Endothelial cell of umbilical vein (primary cell): ENCODE results near the gene FILIP1L.

Experiments used
- CTCF ChIP-seq, 2 donors: IDR thresholded peaks; 1 replicate in 1 of 2; 2 replicates in 1 of 2; pipeline ENCODE4 v1.5.1; 2011; ENCODE audit warnings: low read length in 2 of 2, mild to moderate bottlenecking in 2 of 2, moderate library complexity in 2 of 2, control low read depth in 1 of 2, inconsistent platforms in 1 of 2, low read depth in 1 of 2; ENCODE audit not compliant: insufficient read depth in 1 of 2; ENCODE audit errors: extremely low read depth in 1 of 2
- EZH2 ChIP-seq: IDR thresholded peaks from 2 replicates; pipeline ENCODE4 v1.6.1; 2012; ENCODE audit warnings: borderline replicate concordance, low read depth, mild to moderate bottlenecking, moderate library complexity, low read length, inconsistent platforms; ENCODE audit not compliant: severe bottlenecking
- MAX ChIP-seq: IDR thresholded peaks from 2 replicates; pipeline ENCODE4 v1.6.1; 2011; ENCODE audit not compliant: insufficient read depth, insufficient read length
- POLR2A ChIP-seq: IDR thresholded peaks from 2 replicates; pipeline ENCODE4 v1.6.1; 2012; ENCODE audit warnings: low read depth, mild to moderate bottlenecking, control low read depth, low read length
- POLR2AphosphoS5 ChIP-seq: IDR thresholded peaks from 2 replicates; pipeline ENCODE4 v1.6.1; 2012; ENCODE audit warnings: low read depth, mild to moderate bottlenecking, control low read depth, low read length, moderate library complexity; ENCODE audit not compliant: insufficient read depth

- no peak for TF ChIP-seq CTCF (IDR thresholded peaks at IDR 0.05; ENCODE audit: extremely low read depth in 1 of 2, insufficient read depth in 1 of 2, low read depth in 1 of 2, low read length in 2 of 2)
- no peak for TF ChIP-seq POLR2A
- TF ChIP-seq MAX, result no peak
- no peak for TF ChIP-seq EZH2
- TF ChIP-seq POLR2AphosphoS5, result no peak
Measured at GRCh38 chr3:99794485-99794884, 319.8 kb downstream of the FILIP1L start.
